HG03378 (cell line): ENCODE results near the gene CPN1.
"Not testable (repeated sequence)": the region's sequence is repeated elsewhere in the genome, so short reads cannot be mapped to it uniquely, and the experiment has no call there.

Experiments
- ATAC-seq: cut with Tn5 transposase; IDR thresholded peaks from one replicate; pipeline ENCODE4 v1.9.1; 2021; ENCODE audit warnings: mild to moderate bottlenecking, moderate library complexity; ENCODE audit not compliant: unreplicated experiment

Gene CPN1

GRCh38 chr10:100082276-100082675, 607 bp upstream of the CPN1 start:
- not testable (repeated sequence) for ATAC-seq

- no peak for ATAC-seq
These were observed 4.9 kb downstream of the CPN1 start for GRCh38 chr10:100076750-100077149.

- ATAC-seq: no peak
These were observed 6.0 kb downstream of the CPN1 start for GRCh38 chr10:100075426-100076220.

- ATAC-seq: no peak
These were observed 9.2 kb downstream of the CPN1 start for GRCh38 chr10:100072514-100072913.

GRCh38 chr10:100071529-100071928, 10.1 kb downstream of the CPN1 start:
- ATAC-seq: no peak

GRCh38 chr10:100067466-100067865, 14.2 kb downstream of the CPN1 start:
- no peak for ATAC-seq

- ATAC-seq: no peak
These were observed 16.5 kb downstream of the CPN1 start for GRCh38 chr10:100065084-100065660.

GRCh38 chr10:100061401-100061800, 20.3 kb downstream of the CPN1 start:
- ATAC-seq: no peak

GRCh38 chr10:100057948-100058347, 23.7 kb downstream of the CPN1 start:
- ATAC-seq: no peak

- no peak for ATAC-seq
These were observed 27.8 kb downstream of the CPN1 start for GRCh38 chr10:100053686-100054460.

- no peak for ATAC-seq
These were observed 35.6 kb downstream of the CPN1 start for GRCh38 chr10:100046021-100046486.

- ATAC-seq: no peak
These were observed 36.1 kb downstream of the CPN1 start for GRCh38 chr10:100045592-100045991.

- ATAC-seq: no peak
These were observed 37.9 kb downstream of the CPN1 start for GRCh38 chr10:100043796-100044195.

GRCh38 chr10:100043344-100043743, 38.3 kb downstream of the CPN1 start:
- no peak for ATAC-seq

- ATAC-seq: no peak
These were observed 40.2 kb downstream of the CPN1 start for GRCh38 chr10:100041306-100042002.

- ATAC-seq: no peak
These were observed 43.1 kb downstream of the CPN1 start for GRCh38 chr10:100038561-100039071.

- ATAC-seq: no peak
These were observed 43.8 kb downstream of the CPN1 start for GRCh38 chr10:100037758-100038315.

GRCh38 chr10:100036850-100037249, 44.8 kb downstream of the CPN1 start:
- ATAC-seq: no peak

GRCh38 chr10:100033766-100034418, 47.8 kb downstream of the CPN1 start:
- no peak for ATAC-seq

- ATAC-seq: no peak
These were observed 54.3 kb downstream of the CPN1 start for GRCh38 chr10:100027416-100027815.
